Activated CD8-positive, alpha-beta memory T cell treated with anti-CD3 and anti-CD28 coated beads for 36 hours (primary cell): ENCODE results near the gene RNF8. TPM values are rescaled to one million over a fixed set of nuclear protein-coding genes. Genes with fewer than 3 reads are reported as not detected.

ENCODE experiments used
- CTCF ChIA-PET: fragments of 350-600 bp; sonication (Branson Sonifier 250); formaldehyde crosslinking; loops from one replicate; lab custom pipeline; 2021; ENCODE audit warnings: antibody characterized with exemption; lab: Charles Lee
- POLR2A ChIA-PET: fragments of 350-600 bp; sonication (Branson Sonifier 250); formaldehyde crosslinking; loops from one replicate; lab custom pipeline; 2021; ENCODE audit warnings: antibody characterized with exemption; lab: Charles Lee
- total RNA-seq, 2 experiments: library from RNA; stranded (reverse); gene quantifications; one replicate each; pipeline ENCODE4 v1.2.3, GENCODE V29; 2021

The RNF8 gene
- total RNA-seq, 2 experiments from 2014 or later, result 34.5 to 34.7 TPM

DNA sequence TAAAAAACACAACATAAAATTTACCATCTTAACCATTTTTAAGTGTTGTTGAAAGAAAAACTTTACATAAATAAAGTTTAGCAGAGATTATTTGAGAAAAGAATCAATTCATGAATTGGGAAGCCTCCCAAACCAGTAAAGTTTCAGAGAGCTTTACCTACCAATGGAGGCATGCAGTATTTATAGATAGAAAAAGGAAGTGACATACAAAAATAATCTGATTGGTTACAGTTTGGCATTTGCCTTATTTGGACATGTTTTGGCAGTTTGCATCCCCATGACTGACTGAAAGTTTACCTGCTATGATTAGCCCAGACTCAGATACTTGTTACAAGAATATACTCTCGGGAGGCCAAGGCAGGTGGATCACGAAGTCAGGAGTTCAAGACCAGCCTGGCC lies 75.6 kb downstream of the RNF8 start:
- CTCF ChIA-PET, result no interaction called here
- POLR2A ChIA-PET, result no interaction called here

DNA sequence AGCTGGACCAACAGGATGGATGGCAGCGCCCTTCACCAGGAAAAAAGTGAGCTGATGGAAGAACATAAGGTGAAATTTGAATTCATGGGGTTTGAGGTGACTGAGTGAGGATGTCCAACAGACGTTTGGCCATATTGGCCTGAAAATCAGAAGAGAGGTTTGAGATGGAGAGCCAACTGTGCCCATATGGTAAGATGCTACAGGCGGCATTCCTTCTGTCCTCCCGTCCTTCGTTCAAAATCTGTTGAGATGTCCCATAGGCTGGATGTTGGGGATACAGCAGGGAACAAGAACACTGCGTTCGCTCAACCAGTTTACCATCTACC lies 78.8 kb downstream of the RNF8 start:
- ChIA-PET POLR2A (interaction anchor here (0.5 to 1.5 kb wide), 3 partner anchors 11 to 143 kb away, joined by 3 to 5 read pairs (median 3); no protein-coding TSS in a partner anchor), CTCF (interaction anchor here (0.9 kb wide), 1 partner anchor 14 kb away, joined by 3 read pairs; no protein-coding TSS in a partner anchor)

DNA sequence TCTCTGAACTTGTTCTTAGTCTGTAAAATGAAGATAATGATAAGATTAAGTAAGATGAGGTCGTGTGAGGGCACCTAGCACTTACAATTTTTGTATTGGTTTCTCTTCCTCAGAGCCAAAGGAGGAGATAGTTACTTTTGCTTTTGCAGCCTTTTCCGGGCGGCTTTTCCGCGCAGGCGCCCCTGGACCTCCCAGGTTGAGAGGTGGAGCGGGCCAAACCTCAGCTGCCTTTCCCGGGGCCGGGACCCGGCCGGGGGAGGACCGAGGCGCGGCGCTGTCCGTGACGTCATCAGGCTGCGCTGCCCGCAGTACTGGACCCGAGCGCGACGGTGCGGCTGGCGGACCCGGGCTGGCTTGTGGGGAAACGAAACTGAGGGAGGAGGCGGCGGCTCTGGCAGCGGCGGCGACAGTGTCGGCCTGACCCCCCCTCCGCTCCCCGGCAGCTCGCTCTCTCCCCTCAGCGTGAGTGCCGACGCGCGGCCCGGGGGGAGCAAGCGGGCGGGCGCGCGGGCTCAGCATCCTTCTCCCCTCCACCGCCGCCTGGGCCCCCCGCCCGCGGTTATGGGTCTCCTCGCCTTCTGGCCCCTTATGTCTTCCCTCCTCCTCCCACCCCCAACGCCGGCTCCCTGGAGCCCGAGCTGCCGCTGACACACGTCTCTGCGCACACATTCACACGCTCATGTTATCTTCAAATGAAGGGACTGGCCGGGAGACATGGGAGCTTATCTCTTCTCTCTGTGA lies 79.3 kb downstream of the RNF8 start, which contains the start of gene CMTR1:
Gene CMTR1, plus strand, starts transcription at position 306 of the 741 bp plus-strand sequence. CDS start 2,409 bp downstream, outside the sequence.
- POLR2A ChIA-PET, result interaction anchor here (0.5 to 1.5 kb wide), 3 partner anchors 10 to 143 kb away, joined by 3 to 5 read pairs (median 3); no protein-coding TSS in a partner anchor
- CTCF ChIA-PET, result interaction anchor here (0.9 to 1.3 kb wide), 2 partner anchors 13 to 221 kb away, joined by 3 read pairs; no protein-coding TSS in a partner anchor

DNA sequence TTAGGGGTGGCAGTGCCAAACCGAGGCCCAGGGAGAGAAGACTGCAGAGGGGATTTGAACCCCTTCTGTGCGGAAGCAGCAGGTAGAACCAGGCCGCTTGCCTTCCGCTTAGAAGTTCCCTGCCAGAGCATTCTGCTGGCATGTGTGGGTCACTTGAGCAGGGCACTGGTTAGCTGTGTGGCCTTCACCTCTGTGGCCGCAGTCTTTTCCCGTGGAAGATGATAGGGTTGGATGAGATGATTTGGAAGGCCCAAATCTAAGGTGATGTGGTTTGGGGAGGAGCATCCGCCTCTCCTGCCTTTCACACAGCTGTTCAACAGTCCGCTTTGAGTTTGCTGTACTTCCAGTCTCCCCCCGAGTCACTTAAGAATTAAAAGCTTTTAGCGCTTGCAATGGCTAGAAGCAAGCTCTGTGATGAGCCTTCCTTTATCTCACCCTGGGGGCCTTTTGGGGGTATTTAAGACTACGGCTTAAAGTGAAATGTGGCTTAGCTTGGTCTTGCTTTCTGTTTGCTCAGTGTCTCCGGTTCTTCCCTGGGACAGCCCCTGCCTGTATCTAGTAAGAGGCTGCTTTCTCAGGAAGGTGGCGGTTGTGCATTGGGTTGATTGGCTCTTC lies 80.0 kb downstream of the RNF8 start:
- ChIA-PET POLR2A (interaction anchor here (0.5 to 1.5 kb wide), 2 partner anchors 10 to 244 kb away, joined by 3 to 5 read pairs; no protein-coding TSS in a partner anchor), CTCF (interaction anchor here (0.5 to 1.3 kb wide), 4 partner anchors 13 to 220 kb away, joined by 3 read pairs; no protein-coding TSS in a partner anchor)

DNA sequence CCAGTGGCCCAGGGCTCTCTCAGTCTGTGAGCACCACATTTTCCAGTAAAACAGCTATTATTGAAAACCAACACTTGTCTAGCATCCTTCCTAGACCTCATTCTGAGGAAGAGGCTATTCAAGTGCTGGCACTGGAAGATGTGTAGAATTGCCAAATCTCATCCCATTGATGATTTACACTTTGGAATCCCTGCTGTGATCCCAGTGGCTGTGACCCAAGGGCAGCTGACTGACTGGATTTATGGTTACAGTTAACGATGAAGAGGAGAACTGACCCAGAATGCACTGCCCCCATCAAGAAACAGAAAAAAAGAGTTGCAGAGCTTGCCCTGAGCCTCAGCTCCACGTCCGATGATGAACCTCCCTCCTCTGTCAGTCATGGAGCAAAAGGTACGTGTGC lies 81.6 kb downstream of the RNF8 start:
- ChIA-PET CTCF (no interaction called here), POLR2A (interaction anchor here (1.0 kb wide), 1 partner anchor 8 kb away, joined by 4 read pairs; no protein-coding TSS in a partner anchor)

DNA sequence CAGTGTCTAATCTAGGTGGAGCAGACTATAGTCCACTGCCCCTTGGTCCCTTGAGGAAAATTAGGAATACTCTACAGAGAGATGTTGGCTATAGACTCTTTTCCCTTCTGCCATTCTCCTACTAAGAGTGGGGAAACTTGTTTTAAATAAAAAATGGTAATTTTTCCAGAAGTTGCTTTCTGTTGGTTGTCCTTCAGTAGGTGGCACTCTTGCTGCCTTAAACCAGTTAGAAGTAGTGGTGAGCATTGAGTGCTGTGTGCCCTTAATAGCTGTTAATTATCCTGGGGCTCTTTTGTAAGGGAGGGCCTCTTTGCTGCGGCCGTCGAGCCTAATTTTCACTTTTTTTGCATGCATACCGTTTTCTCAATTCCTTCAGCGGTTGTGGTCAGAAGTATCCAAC lies 82.0 kb downstream of the RNF8 start:
- CTCF ChIA-PET, result no interaction called here
- POLR2A ChIA-PET, result no interaction called here

DNA sequence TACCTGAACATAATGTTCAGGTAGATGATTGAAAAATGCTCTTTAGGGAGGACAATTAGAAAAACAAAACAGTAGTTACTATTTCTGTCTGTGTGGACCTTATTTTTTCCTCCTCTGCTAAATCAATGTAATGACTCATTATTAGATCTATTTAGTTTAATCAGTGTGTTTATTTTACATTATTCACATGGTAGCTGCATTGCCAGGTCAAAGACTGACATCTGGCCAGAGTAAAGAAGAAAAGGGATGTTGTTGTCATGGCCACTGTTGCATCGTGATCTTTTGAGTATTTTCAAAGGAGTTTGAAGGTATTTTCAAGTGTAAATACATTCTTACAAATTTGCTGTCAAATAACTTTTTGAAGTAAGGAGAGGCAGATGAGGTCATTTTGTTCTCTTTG lies 85.1 kb downstream of the RNF8 start:
- ChIA-PET CTCF (interaction anchor here (0.6 kb wide), 1 partner anchor 162 kb away, joined by 5 read pairs; no protein-coding TSS in a partner anchor), POLR2A (no interaction called here)

DNA sequence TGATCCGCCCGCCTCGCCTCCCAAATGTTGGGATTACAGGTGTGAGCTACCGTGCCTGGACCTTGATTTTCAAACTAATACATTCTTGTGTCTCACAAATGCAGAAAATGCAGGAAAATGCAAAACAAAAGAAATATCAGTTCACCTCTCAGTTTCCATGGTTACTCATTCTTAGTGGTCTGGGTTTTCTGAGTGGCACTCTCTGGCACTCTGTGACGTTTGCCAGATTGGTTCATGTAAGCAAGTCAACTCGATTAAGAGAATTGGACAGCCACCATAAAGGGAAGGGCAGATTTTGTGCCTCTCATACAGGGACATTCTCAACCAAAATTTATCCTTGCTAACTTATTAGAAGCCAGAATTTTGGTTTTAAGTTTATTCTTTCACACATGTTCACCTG lies 87.9 kb downstream of the RNF8 start:
- ChIA-PET CTCF (no interaction called here), POLR2A (interaction anchor here (0.6 kb wide), 1 partner anchor 256 kb away, joined by 7 read pairs; the partner anchor contains the start of gene MDGA1)

DNA sequence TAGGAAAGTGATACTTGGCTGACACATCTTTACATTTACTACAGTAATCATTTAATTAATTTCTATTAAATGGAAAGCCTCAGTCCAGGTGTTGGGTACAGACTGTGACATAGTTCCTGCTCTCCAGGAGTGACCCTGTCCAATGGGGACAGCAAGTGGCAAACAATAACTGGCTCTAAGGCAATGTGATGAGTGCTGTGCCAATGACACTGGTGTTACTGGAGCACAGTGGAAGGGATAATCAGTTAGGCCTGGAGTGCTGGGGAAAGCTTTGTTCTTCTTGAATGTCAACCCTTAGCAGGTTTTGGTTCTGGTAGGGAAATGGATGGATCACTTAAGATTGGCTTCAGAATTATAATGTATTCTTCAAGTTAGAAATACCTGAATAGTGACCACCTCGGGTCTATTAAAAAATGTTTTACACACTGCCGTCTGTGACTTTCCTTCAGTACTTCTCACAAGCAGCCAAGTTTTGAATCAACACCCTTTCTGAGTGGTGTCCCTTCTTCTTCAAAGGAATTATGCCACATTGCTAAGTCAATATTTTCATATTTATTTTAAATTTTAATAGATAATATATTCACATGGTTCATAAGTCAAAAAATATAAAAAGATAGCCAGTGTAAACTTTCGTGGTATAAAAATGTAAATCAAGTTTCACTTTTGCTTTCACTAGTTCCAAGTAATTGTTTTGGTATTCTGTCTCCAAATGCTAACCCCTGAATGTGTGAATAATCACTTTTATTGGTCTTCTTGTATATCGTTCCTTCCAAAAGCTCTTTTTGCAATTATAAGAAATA lies 88.8 kb downstream of the RNF8 start:
- ChIA-PET POLR2A (interaction anchor here (0.6 to 1.3 kb wide), 2 partner anchors 9 to 255 kb away, joined by 5 to 7 read pairs; partner anchors contain the start of genes CMTR1 and MDGA1), CTCF (no interaction called here)

DNA sequence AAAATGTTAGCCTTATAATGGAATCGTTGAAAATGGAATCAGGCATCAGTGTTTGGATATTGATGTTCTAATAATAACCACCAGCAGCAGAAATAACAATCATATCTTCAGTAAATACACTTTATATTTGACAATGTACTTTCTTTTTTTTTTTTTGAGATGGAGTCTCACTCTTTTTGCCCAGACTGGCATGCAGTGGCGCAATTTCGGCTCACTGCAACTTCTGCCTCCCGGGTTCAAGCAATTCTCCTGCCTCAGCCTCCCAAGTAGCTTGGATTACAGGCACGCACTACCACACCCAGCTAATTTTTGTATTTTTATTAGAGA lies 89.4 kb downstream of the RNF8 start:
- POLR2A ChIA-PET, result interaction anchor here (0.7 to 1.3 kb wide), 2 partner anchors 8 to 10 kb away, joined by 4 to 5 read pairs; partner anchors contain the start of gene CMTR1
- CTCF ChIA-PET, result interaction anchor here (1.6 kb wide), 1 partner anchor 35 kb away, joined by 3 read pairs; no protein-coding TSS in a partner anchor

Other genes starting within 250 kb of the RNF8 start
- 100 to 1,000 TPM; 135 to 139 TPM for gene PIM1, start 183.8 kb upstream of the RNF8 start, total RNA-seq
- gene TBC1D22B, start 96.2 kb upstream of the RNF8 start, total RNA-seq, result 10 to 100 TPM; 13.1 to 13.3 TPM
- gene TMEM217, start 95.8 kb upstream of the RNF8 start, total RNA-seq, result 1 to 10 TPM; 5.1 to 5.7 TPM
- gene CMTR1, start 79.2 kb downstream of the RNF8 start, total RNA-seq, result 10 to 100 TPM; 44.9 to 45.2 TPM
- 10 to 100 TPM; 76.6 to 81.6 TPM for gene CCDC167, start 145.9 kb downstream of the RNF8 start, total RNA-seq